ENCODE data around the gene ROR1. TPM values are rescaled to one million over a fixed set of nuclear protein-coding genes. Genes with fewer than 3 reads are reported as not detected.

Gene ROR1
- total RNA-seq, 6 experiments from 2014 or later: 7.4 to 9.4 (median 8.9) TPM

- no peak for TF ChIP-seq CTCF (IDR thresholded peaks at IDR 0.05)
- Mint-ChIP-seq H3K36me3 (ENCODE audit: low read depth) (no peaks in the 10 kb centered on the region), H3K4me1 (ENCODE audit: low read depth) (no peaks in the 10 kb centered on the region), H3K4me3 (no peak overlapping the region), H3K27ac (no peak overlapping the region), H3K27me3 (ENCODE audit: insufficient read depth) (peaks cover 6% of the 10 kb centered on the region; the same call in 1 of the 2 replicates), H3K9me3 (peaks cover under 1% of the 10 kb centered on the region)
- DNase-seq: no peak
Measured at GRCh38 chr1:63758791-63759190, 15.0 kb upstream of the ROR1 start.

DNA sequence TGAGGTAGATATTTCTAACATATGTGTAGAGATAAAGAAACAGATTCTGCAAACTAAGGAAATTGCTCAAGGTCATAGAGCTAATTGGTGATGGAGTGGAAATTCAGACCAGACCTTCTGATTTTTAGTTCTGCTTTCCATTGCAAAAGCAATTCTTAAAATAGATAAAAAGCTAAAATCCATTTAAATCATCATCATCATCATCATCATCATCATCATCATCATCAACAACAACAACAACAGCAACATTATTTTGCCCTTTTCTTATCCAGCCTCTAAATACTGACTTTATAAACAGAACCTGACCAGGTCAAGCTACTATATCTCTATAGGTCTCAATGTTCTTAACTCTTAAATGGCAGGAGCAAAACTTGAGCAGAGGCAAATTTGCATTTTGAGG, 14.0 kb upstream of the ROR1 start:
- H3K27ac Mint-ChIP-seq: no peak overlapping the region
- H3K4me3 Mint-ChIP-seq: no peak overlapping the region
- TF ChIP-seq CTCF (IDR thresholded peaks at IDR 0.05): no peak
- H3K27me3 Mint-ChIP-seq (ENCODE audit: insufficient read depth): peaks cover 6% of the 10 kb centered on the region; the same call in 1 of the 2 replicates
- H3K9me3 Mint-ChIP-seq: peaks cover 4% of the 10 kb centered on the region
- no peak for DNase-seq
- H3K36me3 Mint-ChIP-seq (ENCODE audit: low read depth): no peaks in the 10 kb centered on the region
- no peaks in the 10 kb centered on the region for H3K4me1 Mint-ChIP-seq (ENCODE audit: low read depth)

DNA sequence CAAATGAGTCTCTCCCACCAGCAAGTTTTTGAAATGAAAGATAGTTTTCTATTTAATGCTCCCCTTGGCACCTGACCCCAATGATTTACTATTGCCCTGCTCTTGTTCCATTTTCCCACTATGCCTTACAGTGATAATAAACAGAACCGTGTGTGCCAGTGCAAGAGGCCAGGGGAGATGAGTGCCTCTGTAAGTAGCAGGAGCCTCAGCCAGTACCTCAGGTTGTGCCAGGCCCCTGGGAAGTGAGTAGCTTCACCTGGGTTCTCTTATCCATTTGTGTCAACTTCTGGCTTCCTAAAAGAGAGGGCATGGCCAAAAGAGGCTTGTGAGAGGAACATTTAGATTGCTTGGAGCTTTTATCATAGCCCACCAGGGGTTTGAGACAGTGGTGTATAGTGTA, 3.4 kb upstream of the ROR1 start:
- DNase-seq: no peak
- Mint-ChIP-seq H3K4me1 (ENCODE audit: low read depth) (peaks cover 15% of the 10 kb centered on the region), H3K9me3 (no peaks in the 10 kb centered on the region), H3K27ac (no peak overlapping the region), H3K27me3 (ENCODE audit: insufficient read depth) (peaks cover 6% of the 10 kb centered on the region), H3K4me3 (no peak overlapping the region), H3K36me3 (ENCODE audit: low read depth) (no peaks in the 10 kb centered on the region)
- no peak for TF ChIP-seq CTCF (IDR thresholded peaks at IDR 0.05)

GRCh38 chr1:63772201-63772600, 1.6 kb upstream of the ROR1 start:
- no peak for TF ChIP-seq CTCF (IDR thresholded peaks at IDR 0.05)
- no peak for DNase-seq
- Mint-ChIP-seq H3K27ac (no peak overlapping the region), H3K36me3 (ENCODE audit: low read depth) (no peaks in the 10 kb centered on the region), H3K4me3 (no peak overlapping the region), H3K4me1 (ENCODE audit: low read depth) (peaks cover 30% of the 10 kb centered on the region), H3K27me3 (ENCODE audit: insufficient read depth) (peaks cover 6% of the 10 kb centered on the region), H3K9me3 (no peaks in the 10 kb centered on the region)

- Mint-ChIP-seq H3K4me1 (ENCODE audit: low read depth) (peaks cover 30% of the 10 kb centered on the region), H3K27ac (no peak overlapping the region; the same call in 1 of the 2 replicates), H3K27me3 (ENCODE audit: insufficient read depth) (peaks cover 6% of the 10 kb centered on the region), H3K4me3 (peak overlapping the region; percentile 91), H3K9me3 (no peaks in the 10 kb centered on the region), H3K36me3 (ENCODE audit: low read depth) (no peaks in the 10 kb centered on the region)
- no peak for TF ChIP-seq CTCF (IDR thresholded peaks at IDR 0.05)
- no peak for DNase-seq
Measured at GRCh38 chr1:63772876-63773275, 941 bp upstream of the ROR1 start.

- Mint-ChIP-seq H3K4me3 (peak overlapping the region; percentile 91), H3K27me3 (ENCODE audit: insufficient read depth) (peaks cover 6% of the 10 kb centered on the region), H3K36me3 (ENCODE audit: low read depth) (no peaks in the 10 kb centered on the region), H3K4me1 (ENCODE audit: low read depth) (peaks cover 30% of the 10 kb centered on the region), H3K9me3 (no peaks in the 10 kb centered on the region), H3K27ac (0 out of 2 replicates have a peak overlapping the region, but pooled peaks have one; percentile 31)
- TF ChIP-seq CTCF (IDR thresholded peaks at IDR 0.05): no peak
- no peak for DNase-seq
Measured at GRCh38 chr1:63773496-63773814, 362 bp upstream of the ROR1 start.
